GM12878 (cell line): ENCODE results near the gene SLC10A1. TPM values are rescaled to one million over a fixed set of nuclear protein-coding genes. Genes with fewer than 3 reads are reported as not detected.

Experiments
- ATAC-seq: fragments of 200-7000 bp; cut with Tn5 transposase; 3 replicates; pipeline ENCODE4 v1.9.1; 2020; ENCODE audit warnings: mild to moderate bottlenecking, moderate library complexity
- BruUV-seq: library from RNA; stranded (reverse); fragments of 400-500 nt; replicated peaks from 2 replicates; lab custom pipeline; 2021; lab: Mats Ljungman, UMichigan
- CTCF ChIA-PET: fragments of 300-600 bp; sonication (Branson Sonifier 250); formaldehyde crosslinking; extraction: SDS; loops from one replicate; lab custom pipeline; 2021; ENCODE audit warnings: inconsistent platforms; lab: Yijun Ruan, JAX
- POLR2A ChIA-PET: fragments of 350-600 bp; formaldehyde crosslinking; extraction: SDS; loops from one replicate; lab custom pipeline; 2021; ENCODE audit warnings: inconsistent platforms; lab: Charles Lee
- RAD21 ChIA-PET: fragments of 300-600 bp; sonication (Branson Sonifier 250); formaldehyde crosslinking; loops from one replicate; lab custom pipeline; 2023; ENCODE audit warnings: antibody characterized with exemption; ENCODE audit not compliant: unreplicated experiment; lab: Charles Lee
- SMC1A ChIA-PET: fragments of 300-600 bp; sonication (Branson Sonifier 250); formaldehyde crosslinking; loops from one replicate; lab custom pipeline; 2023; ENCODE audit not compliant: unreplicated experiment, uncharacterized antibody; lab: Charles Lee
- DNase-seq: peaks from one replicate; pipeline ENCODE4 v3.0.0-alpha.2; 2011; ENCODE audit warnings: low read depth, low spot score
- FAIRE-seq: peaks from 3 replicates; lab custom pipeline; 2011; peaks lifted over from hg19 to GRCh38; lab: Jason Lieb, UNC
- H2AFZ ChIP-seq: 2 replicates; pipeline ENCODE4 v1.6.0; 2011; ENCODE audit warnings: low read depth, low read length, control low read depth; ENCODE audit not compliant: control insufficient read depth
- H3K27ac ChIP-seq: 2 replicates; pipeline ENCODE4 v1.5.1; 2011; ENCODE audit warnings: control low read depth; ENCODE audit not compliant: control insufficient read depth, insufficient read depth
- H3K27me3 ChIP-seq, 2 experiments: replicated peaks in 1 of 2; 2 replicates each; pipeline versions ENCODE4 v1.6.0 to v1.6.1; 2011; ENCODE audit warnings: low read length in 1 of 2; ENCODE audit not compliant: control insufficient read depth in 2 of 2, insufficient read depth in 2 of 2
- H3K36me3 ChIP-seq, 2 experiments: 2 replicates each; pipeline ENCODE4 v1.5.1; 2011; ENCODE audit warnings: low read length in 1 of 2; ENCODE audit not compliant: control insufficient read depth in 2 of 2, insufficient read depth in 2 of 2
- H3K4me1 ChIP-seq: 2 replicates; pipeline ENCODE4 v1.6.1; 2011; ENCODE audit warnings: mild to moderate bottlenecking, low read length, moderate library complexity, mixed read lengths; ENCODE audit not compliant: control insufficient read depth, insufficient read depth
- H3K4me2 ChIP-seq: 2 replicates; pipeline ENCODE4 v1.6.0; 2011; ENCODE audit warnings: control low read depth; ENCODE audit not compliant: control insufficient read depth, insufficient read depth
- H3K4me3 ChIP-seq: fragments of 200-600 bp; sonication (generic); 2 replicates; pipeline ENCODE4 v1.5.1; 2016
- H3K79me2 ChIP-seq: 2 replicates; pipeline ENCODE4 v1.6.0; 2011; ENCODE audit warnings: low read length; ENCODE audit not compliant: control insufficient read depth, insufficient read depth
- H3K9ac ChIP-seq: 2 replicates; pipeline ENCODE4 v1.8.0; 2011; ENCODE audit warnings: low read length, control low read depth, mixed read lengths; ENCODE audit not compliant: control insufficient read depth, insufficient read depth
- H3K9me3 ChIP-seq: replicated peaks from 3 replicates; pipeline ENCODE4 v1.5.1; 2011; ENCODE audit warnings: mild to moderate bottlenecking, low read length; ENCODE audit not compliant: control insufficient read depth, insufficient read depth
- H4K20me1 ChIP-seq: 2 replicates; pipeline ENCODE4 v1.6.0; 2011; ENCODE audit not compliant: control insufficient read depth, insufficient read depth
- CHD2 ChIP-seq: IDR thresholded peaks from 2 replicates; pipeline ENCODE4 v1.6.1; 2011; ENCODE audit warnings: low read depth, low read length, improper control_type of control experiment, borderline replicate concordance
- CHD4 ChIP-seq: fragments of 200-600 bp; sonication (generic); IDR thresholded peaks from 2 replicates; pipeline ENCODE4 v1.6.1; 2016; ENCODE audit warnings: mild to moderate bottlenecking
- DPF2 ChIP-seq: fragments of 450-650 bp; IDR thresholded peaks from 2 replicates; pipeline ENCODE4 v1.6.1; 2017; ENCODE audit warnings: mild to moderate bottlenecking
- EZH2 ChIP-seq: IDR thresholded peaks from 2 replicates; pipeline ENCODE4 v1.6.1; 2012; ENCODE audit warnings: low read depth, mild to moderate bottlenecking, control low read depth, inconsistent platforms, low read length, borderline replicate concordance; ENCODE audit not compliant: control insufficient read depth
- FOXM1 ChIP-seq: IDR thresholded peaks from 2 replicates; pipeline ENCODE4 v1.6.1; 2012; ENCODE audit warnings: low read depth, mild to moderate bottlenecking, inconsistent platforms, low read length, moderate library complexity
- HCFC1 ChIP-seq: fragments of 150-350 bp; IDR thresholded peaks from 2 replicates; pipeline ENCODE4 v1.6.1; 2014; ENCODE audit warnings: low read length
- IRF4 ChIP-seq: IDR thresholded peaks from 2 replicates; pipeline ENCODE4 v1.6.1; 2011; ENCODE audit warnings: low read depth, low read length
- MTA2 ChIP-seq: fragments of 450-650 bp; IDR thresholded peaks from 2 replicates; pipeline ENCODE4 v1.6.1; 2016; ENCODE audit warnings: low read depth, mild to moderate bottlenecking, moderate library complexity
- RBBP5 ChIP-seq: fragments of 200-600 bp; sonication (generic); conservative IDR thresholded peaks from 2 replicates; pipeline ENCODE4 v1.6.1; 2016
- REST ChIP-seq: IDR thresholded peaks from 2 replicates; pipeline ENCODE4 v1.6.1; 2012; ENCODE audit warnings: mild to moderate bottlenecking, low read depth, low read length
- SIN3A ChIP-seq: IDR thresholded peaks from 2 replicates; pipeline ENCODE4 v1.6.1; 2012; ENCODE audit warnings: low read depth, low read length, improper control_type of control experiment
- SKIL ChIP-seq: fragments of 450-650 bp; IDR thresholded peaks from 2 replicates; pipeline ENCODE4 v1.6.1; 2017; ENCODE audit warnings: mild to moderate bottlenecking, low read depth, inconsistent platforms; ENCODE audit not compliant: poor library complexity, severe bottlenecking
- WGBS: methylation state at CpG from one replicate; pipeline ENCODE4 v1.1.6; 2016; ENCODE audit warnings: low lambda C conversion rate; ENCODE audit not compliant: insufficient replicate concordance, insufficient coverage; ENCODE audit errors: missing lambda C conversion rate; 5-methylcytosine and 5-hydroxymethylcytosine counted together
- in situ Hi-C: fragments of 300-500 bp; cut with MboI; formaldehyde crosslinking; loops from 9 replicates; pipeline ENCODE4 v1.14.3; 2018; ENCODE audit warnings: mixed read lengths
- intact Hi-C: fragments of 100-400 bp; cut with micrococcal nuclease; formaldehyde crosslinking; loops from one replicate; pipeline ENCODE4 v1.14.2; 2022; ENCODE audit not compliant: unreplicated experiment
- polyA plus RNA-seq, 11 experiments: library from polyadenylated mRNA; depleted of rRNA in 4 of 11; unstranded in 6 of 11; stranded (reverse) in 5 of 11; fragments of >200 nt; fragmentation: Nextera tagmentation in 4 of 11; fragmentation: Illumina TruSeq in 1 of 11; extraction: Ambion mirVana in 4 of 11; extraction: Trizol in 1 of 11; gene quantifications; 1 replicate in 1 of 11; 2 replicates in 10 of 11; pipeline versions ENCODE4 v1.2.1 to v1.2.3, GENCODE V29; 2011 to 2016; ENCODE audit warnings: inconsistent platforms in 2 of 11, missing spikeins in 2 of 11, low read depth in 1 of 11
- total RNA-seq, 4 experiments: library from RNA; depleted of rRNA in 3 of 4; stranded (reverse); fragments of >200 nt in 3 of 4; fragmentation: Illumina TruSeq in 1 of 4; extraction: Trizol in 1 of 4; gene quantifications; 2 replicates each; pipeline versions ENCODE4 v1.2.1 to v1.2.3, GENCODE V29; 2013 to 2021

Gene SLC10A1
- total and polyA plus RNA-seq, 10 of the 15 experiments (the other 5 are each of a cell fraction or from before 2014, with no cell fraction given) = 0.15 to 0.16 TPM; not detected in 8

GRCh38 chr14:69780092-69780491, 16.9 kb downstream of the SLC10A1 start:
- H2AFZ ChIP-seq = no peak overlapping the region
- H3K9ac ChIP-seq = no peak overlapping the region
- CTCF ChIA-PET = no interaction called here
- no peak for DNase-seq
- H3K79me2 ChIP-seq = no peaks in the 10 kb centered on the region
- FAIRE-seq = no peak
- TF ChIP-seq EZH2 = no peak
- no peak for TF ChIP-seq REST
- no peak for TF ChIP-seq CHD4
- no peak for TF ChIP-seq SKIL
- no peak for TF ChIP-seq SIN3A
- TF ChIP-seq IRF4 = no peak
- TF ChIP-seq MTA2 = no peak
- TF ChIP-seq DPF2 = no peak
- TF ChIP-seq FOXM1 = no peak
- no peak for TF ChIP-seq RBBP5
- no peak for TF ChIP-seq CHD2
- TF ChIP-seq HCFC1 = no peak
- no peaks in the 10 kb centered on the region for H3K27me3 ChIP-seq
- WGBS = 96% methylated on average over 1 of the region's 1 CpG
- no peaks in the 10 kb centered on the region for H3K4me1 ChIP-seq
- SMC1A ChIA-PET = no interaction called here
- H3K27ac ChIP-seq = no peak overlapping the region
- H4K20me1 ChIP-seq = peaks cover 3% of the 10 kb centered on the region; the same call in 1 of the 2 replicates
- RAD21 ChIA-PET = no interaction called here
- no peak overlapping the region for H3K4me2 ChIP-seq
- intact Hi-C loops = no loop called here
- peaks cover 5 to 23% of the 10 kb centered on the region in 2 experiments; a peak in 3 of 4 replicates for H3K36me3 ChIP-seq
- POLR2A ChIA-PET = interaction anchor here (1.7 kb wide), 1 partner anchor 13 kb away, joined by 5 read pairs; the partner anchor contains the start of gene SRSF5
- no peak overlapping the region for H3K4me3 ChIP-seq
- no peaks in the 10 kb centered on the region for H3K9me3 ChIP-seq
- in situ Hi-C loops = no loop called here
- ATAC-seq = no peak
- no TSS peak for BruUV-seq
